ENCODE data around the gene PPP1R13B. TPM values are rescaled to one million over a fixed set of nuclear protein-coding genes. Genes with fewer than 3 reads are reported as not detected.

Gene PPP1R13B
- total RNA-seq, 2 experiments from 2014 or later = 8.2 to 18.9 TPM

DNA sequence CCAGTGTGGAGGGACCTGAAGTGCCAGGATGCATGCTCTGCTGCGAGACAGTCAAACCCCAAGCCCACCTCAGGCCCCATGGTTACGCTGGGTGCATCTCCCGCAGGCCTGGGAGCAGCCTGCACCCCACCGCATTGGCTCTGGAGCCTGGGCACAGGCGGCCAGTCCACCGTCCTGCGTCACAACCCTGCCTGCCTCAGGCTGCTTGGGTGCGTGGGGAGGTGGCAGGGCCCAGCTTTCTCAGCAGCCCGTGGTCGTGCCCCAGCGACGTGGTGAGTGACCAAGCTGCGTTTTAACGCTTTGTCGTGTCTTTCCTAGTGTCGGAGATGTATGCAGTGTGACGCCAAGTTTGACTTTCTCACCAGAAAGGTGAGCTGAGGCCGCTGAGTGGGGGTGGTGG, 120.9 kb downstream of the PPP1R13B start:
- no peak overlapping the region for H3K4me3 ChIP-seq (ENCODE audit: low read depth, low read length, poor library complexity, severe bottlenecking)
- H2AFZ ChIP-seq (ENCODE audit: low read length) = no peak overlapping the region
- no peak overlapping the region for H3K27ac ChIP-seq (ENCODE audit: low read depth, low read length, poor library complexity, severe bottlenecking)
- no peaks in the 10 kb centered on the region for H3K9me3 ChIP-seq (ENCODE audit: low read length)
- no peaks in the 10 kb centered on the region for H4K20me1 ChIP-seq (ENCODE audit: insufficient read depth, low read length)
- no peaks in the 10 kb centered on the region for H3K79me2 ChIP-seq (ENCODE audit: insufficient read depth, low read depth, low read length)
- ChIA-PET CTCF (ENCODE audit: unreplicated experiment) (no interaction called here), POLR2A (no interaction called here)
- H3K4me1 ChIP-seq (ENCODE audit: insufficient read depth, low read length, poor library complexity, severe bottlenecking) = no peaks in the 10 kb centered on the region
- intact Hi-C loops (cut with micrococcal nuclease; ENCODE audit: unreplicated experiment) = no loop called here
- no peaks in the 10 kb centered on the region for H3K9me2 ChIP-seq (ENCODE audit: insufficient read depth, low read length)
- TF ChIP-seq, protein P1, sequence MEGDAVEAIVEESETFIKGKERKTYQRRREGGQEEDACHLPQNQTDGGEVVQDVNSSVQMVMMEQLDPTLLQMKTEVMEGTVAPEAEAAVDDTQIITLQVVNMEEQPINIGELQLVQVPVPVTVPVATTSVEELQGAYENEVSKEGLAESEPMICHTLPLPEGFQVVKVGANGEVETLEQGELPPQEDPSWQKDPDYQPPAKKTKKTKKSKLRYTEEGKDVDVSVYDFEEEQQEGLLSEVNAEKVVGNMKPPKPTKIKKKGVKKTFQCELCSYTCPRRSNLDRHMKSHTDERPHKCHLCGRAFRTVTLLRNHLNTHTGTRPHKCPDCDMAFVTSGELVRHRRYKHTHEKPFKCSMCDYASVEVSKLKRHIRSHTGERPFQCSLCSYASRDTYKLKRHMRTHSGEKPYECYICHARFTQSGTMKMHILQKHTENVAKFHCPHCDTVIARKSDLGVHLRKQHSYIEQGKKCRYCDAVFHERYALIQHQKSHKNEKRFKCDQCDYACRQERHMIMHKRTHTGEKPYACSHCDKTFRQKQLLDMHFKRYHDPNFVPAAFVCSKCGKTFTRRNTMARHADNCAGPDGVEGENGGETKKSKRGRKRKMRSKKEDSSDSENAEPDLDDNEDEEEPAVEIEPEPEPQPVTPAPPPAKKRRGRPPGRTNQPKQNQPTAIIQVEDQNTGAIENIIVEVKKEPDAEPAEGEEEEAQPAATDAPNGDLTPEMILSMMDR (conservative IDR thresholded peaks at IDR 0.05; ENCODE audit: low read length) = no peak
- no peak for TF ChIP-seq EZH2phosphoT487 (IDR thresholded peaks at IDR 0.05; ENCODE audit: borderline replicate concordance, low read depth, low read length)
- H3K4me2 ChIP-seq (ENCODE audit: low read length) = no peak overlapping the region
- H3K36me3 ChIP-seq (ENCODE audit: insufficient read depth, low read length) = peaks cover 17% of the 10 kb centered on the region; the same call in 1 of the 2 replicates
- BruUV-seq (replicated peaks) = no TSS peak
- DNase-seq (ENCODE audit: low spot score) = no peak

DNA sequence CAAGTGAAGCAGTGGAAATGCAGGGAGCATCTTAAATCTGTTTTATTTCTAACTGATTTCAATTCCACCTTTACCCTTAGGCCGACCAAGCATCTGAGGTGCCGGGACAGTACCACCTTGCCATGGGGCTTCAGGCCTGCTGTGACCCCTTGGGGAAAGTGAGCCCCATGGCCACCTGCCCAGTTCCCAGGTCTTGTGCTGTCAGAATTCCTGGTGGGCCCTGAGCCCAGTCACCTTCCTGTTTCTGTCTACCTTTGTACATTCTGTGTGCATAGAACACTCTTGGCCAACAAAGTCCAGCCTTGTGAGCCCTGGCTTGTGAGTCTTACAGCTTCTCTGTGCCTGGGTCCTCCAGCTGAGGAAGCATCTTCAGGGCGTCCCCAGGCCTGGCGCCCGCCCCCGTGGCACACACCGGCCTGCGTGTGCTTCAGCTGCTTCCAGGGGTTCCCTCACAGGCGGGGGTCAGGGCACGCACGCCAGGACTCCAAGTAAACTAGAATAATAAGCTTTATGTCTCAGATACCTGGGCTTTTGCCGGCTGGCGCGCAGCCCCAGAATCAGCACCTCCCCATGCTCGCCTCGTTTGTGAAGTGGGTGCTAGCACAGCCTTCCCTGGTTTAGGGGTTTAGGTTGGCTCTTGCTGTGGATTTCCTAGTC, 121.5 kb downstream of the PPP1R13B start:
- H3K9me3 ChIP-seq (ENCODE audit: low read length) = no peaks in the 10 kb centered on the region
- H3K4me2 ChIP-seq (ENCODE audit: low read length) = no peak overlapping the region
- TF ChIP-seq, protein P1 (conservative IDR thresholded peaks at IDR 0.05; ENCODE audit: low read length) = no peak
- TF ChIP-seq EZH2phosphoT487 (IDR thresholded peaks at IDR 0.05; ENCODE audit: borderline replicate concordance, low read depth, low read length) = no peak
- H4K20me1 ChIP-seq (ENCODE audit: insufficient read depth, low read length) = no peaks in the 10 kb centered on the region
- H3K4me1 ChIP-seq (ENCODE audit: insufficient read depth, low read length, poor library complexity, severe bottlenecking) = no peaks in the 10 kb centered on the region
- no peak overlapping the region for H3K4me3 ChIP-seq (ENCODE audit: low read depth, low read length, poor library complexity, severe bottlenecking)
- ChIA-PET CTCF (ENCODE audit: unreplicated experiment) (no interaction called here), POLR2A (no interaction called here)
- no peaks in the 10 kb centered on the region for H3K79me2 ChIP-seq (ENCODE audit: insufficient read depth, low read depth, low read length)
- H3K27ac ChIP-seq (ENCODE audit: low read depth, low read length, poor library complexity, severe bottlenecking) = no peak overlapping the region
- no peaks in the 10 kb centered on the region for H3K9me2 ChIP-seq (ENCODE audit: insufficient read depth, low read length)
- no TSS peak for BruUV-seq (replicated peaks)
- H3K36me3 ChIP-seq (ENCODE audit: insufficient read depth, low read length) = peaks cover 17% of the 10 kb centered on the region; the same call in 1 of the 2 replicates
- intact Hi-C loops (cut with micrococcal nuclease; ENCODE audit: unreplicated experiment) = no loop called here
- no peak overlapping the region for H2AFZ ChIP-seq (ENCODE audit: low read length)
- no peak for DNase-seq (ENCODE audit: low spot score)

DNA sequence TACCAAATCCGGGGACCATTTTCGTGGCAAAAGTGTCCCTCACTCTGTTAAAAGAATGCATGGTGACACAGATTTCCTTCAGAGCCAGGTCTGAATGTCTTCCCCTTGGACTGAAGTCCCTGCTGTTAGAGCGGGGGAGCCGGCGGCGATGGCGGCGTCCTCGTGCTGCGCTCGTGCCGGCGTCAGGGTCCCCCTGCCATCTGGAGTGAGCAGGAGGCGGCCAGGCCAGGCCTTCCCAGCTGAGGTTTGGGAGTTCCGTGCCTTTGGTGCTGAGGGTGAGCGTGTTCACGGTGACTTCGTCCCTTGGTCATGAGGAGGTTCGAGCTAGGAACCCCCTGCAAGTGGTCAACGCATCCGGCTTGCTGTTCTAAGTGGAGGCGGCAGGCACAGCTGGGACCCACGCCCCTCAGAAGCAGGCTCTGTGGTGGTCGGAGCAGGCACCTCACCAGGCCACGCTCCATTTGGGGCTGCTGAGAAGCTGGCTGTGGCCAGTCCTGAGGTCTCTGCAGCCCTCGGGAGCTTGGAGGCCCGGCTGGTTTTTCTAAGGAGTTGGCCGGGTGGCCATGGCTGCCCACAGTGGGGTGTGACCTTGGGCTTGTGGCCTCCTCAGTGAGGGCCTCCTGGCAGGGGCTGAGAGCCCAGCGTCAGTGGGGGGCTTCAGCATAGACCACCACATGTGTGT, 122.2 kb downstream of the PPP1R13B start:
- Histone ChIP-seq H3K79me2 (ENCODE audit: insufficient read depth, low read depth, low read length) (no peaks in the 10 kb centered on the region), H3K36me3 (ENCODE audit: insufficient read depth, low read length) (peaks cover 16% of the 10 kb centered on the region; the same call in 1 of the 2 replicates), H3K4me3 (ENCODE audit: low read depth, low read length, poor library complexity, severe bottlenecking) (no peak overlapping the region), H3K9me3 (ENCODE audit: low read length) (no peaks in the 10 kb centered on the region), H3K27ac (ENCODE audit: low read depth, low read length, poor library complexity, severe bottlenecking) (no peak overlapping the region), H2AFZ (ENCODE audit: low read length) (no peak overlapping the region), H3K4me2 (ENCODE audit: low read length) (no peak overlapping the region), H4K20me1 (ENCODE audit: insufficient read depth, low read length) (no peaks in the 10 kb centered on the region), H3K9me2 (ENCODE audit: insufficient read depth, low read length) (no peaks in the 10 kb centered on the region), H3K4me1 (ENCODE audit: insufficient read depth, low read length, poor library complexity, severe bottlenecking) (no peaks in the 10 kb centered on the region)
- POLR2A ChIA-PET = no interaction called here
- no TSS peak for BruUV-seq (replicated peaks)
- intact Hi-C loops (cut with micrococcal nuclease; ENCODE audit: unreplicated experiment) = no loop called here
- no peak for DNase-seq (ENCODE audit: low spot score)
- TF ChIP-seq, protein P1 (conservative IDR thresholded peaks at IDR 0.05; ENCODE audit: low read length) = no peak
- no peak for TF ChIP-seq EZH2phosphoT487 (IDR thresholded peaks at IDR 0.05; ENCODE audit: borderline replicate concordance, low read depth, low read length)
- CTCF ChIA-PET (ENCODE audit: unreplicated experiment) = no interaction called here
